ENCODE results near the gene USP24.

GRCh38 chr1:55065648-55066047 is 149.5 kb downstream of the USP24 start:
- TF ChIP-seq CTCF (IDR thresholded peaks at IDR 0.05) (no peak), POLR2A (IDR thresholded peaks at IDR 0.05) (no peak)

Data from esophagus squamous epithelium (tissue), 4 donors.